Measurements from ENCODE around the gene SMURF1.

The SMURF1 gene

DNA sequence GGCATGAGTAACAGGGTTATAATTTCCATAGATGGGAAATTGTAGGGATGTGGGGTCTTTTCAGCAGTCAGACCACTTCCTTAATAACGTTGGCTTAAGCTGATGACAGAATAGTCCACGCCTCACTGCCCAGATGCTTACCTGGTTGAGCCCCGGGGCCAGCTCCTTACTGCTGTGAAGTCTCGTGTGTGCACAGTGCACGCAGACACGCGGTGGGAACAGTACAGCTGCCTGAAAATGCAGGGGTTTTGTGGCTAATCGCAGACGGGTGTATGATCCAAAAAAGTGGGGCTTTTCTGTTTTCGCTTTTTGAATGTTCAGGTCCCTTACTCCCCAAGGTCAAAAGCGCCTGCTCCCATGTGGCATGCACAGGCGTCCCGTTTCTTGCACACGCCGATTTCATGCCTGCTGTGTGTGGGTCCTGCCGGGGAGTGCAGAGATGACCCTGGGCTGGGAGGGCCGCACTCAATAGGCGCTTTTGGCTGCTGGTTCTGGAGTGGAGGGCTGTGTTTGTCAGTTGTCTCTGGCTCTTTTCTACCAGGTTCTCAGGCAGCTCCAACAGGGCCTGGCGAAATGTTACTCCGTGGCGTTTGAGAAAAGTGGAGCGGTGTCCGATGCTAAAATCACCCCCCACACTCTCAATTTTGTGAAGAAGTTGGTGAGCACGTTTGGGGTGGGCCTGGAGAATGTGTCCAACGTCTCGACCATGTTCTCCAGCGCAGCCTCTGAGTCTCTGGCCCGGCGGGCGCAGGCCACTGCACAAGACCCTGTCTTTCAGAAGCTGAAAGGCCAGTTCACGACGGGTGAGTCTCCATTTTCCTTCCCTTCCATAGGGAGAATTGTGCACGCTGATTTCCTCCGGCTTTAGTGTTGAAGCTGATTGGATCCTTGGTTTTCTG, 149.6 kb downstream of the SMURF1 start:
- FAIRE-seq (no peak), DNase-seq (ENCODE audit: insufficient read length, low spot score) (no peak)
- no peak for TF ChIP-seq POLR2A (IDR thresholded peaks at IDR 0.05; ENCODE audit: low read depth, low read length)
- no peak for TF ChIP-seq POLR2AphosphoS5 (IDR thresholded peaks at IDR 0.05; ENCODE audit: low read depth, low read length)
- no peak for TF ChIP-seq SPI1 (IDR thresholded peaks at IDR 0.05; ENCODE audit: low read depth, low read length)

DNA sequence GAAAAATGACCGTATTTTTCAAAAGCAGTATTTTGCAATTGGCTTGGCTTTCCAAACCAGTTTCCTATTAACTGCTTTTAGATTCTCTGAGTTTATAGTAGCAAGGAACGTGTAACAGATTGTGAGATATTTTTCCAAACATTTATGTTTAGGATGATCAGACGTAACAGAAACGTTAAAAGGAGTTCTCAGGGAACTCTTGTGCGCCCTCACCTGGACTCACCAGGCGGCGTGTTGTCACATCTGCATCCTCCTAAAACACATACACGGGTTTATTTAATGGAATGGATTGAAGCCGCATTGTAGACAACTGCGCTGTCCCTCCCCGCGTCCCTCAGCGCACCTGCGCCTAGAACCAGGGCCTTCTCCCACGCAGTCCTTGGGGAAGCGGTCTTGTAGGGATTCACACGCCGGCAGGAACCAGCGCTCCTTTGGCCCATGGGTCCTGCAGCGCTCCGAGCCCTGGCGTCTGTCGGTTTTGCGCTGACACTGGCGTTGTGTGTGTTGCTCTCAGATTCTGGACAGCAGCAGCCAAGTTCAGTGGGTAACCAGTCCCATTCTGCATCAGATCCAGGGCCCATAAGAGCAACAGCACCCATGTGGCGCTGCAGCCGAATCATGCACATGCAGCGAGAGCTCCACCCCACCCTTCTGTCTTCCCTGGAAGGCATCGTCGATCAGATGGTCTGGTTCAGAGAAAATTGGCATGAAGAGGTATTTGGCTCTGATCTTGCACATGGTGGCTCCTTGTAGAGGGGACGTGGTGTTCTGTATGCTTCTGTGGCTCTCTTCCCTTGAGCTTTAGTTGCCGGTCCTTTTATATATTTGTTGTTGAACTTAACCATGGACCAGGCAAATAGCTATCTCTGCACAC, 150.6 kb downstream of the SMURF1 start:
- no peak for TF ChIP-seq TAF1 (IDR thresholded peaks at IDR 0.05; ENCODE audit: low read depth, low read length)
- no peak for TF ChIP-seq POLR2A (IDR thresholded peaks at IDR 0.05; ENCODE audit: low read depth, low read length)
- TF ChIP-seq POU2F2 (IDR thresholded peaks at IDR 0.05; ENCODE audit: low read depth, low read length) = no peak
- no peak for TF ChIP-seq SPI1 (IDR thresholded peaks at IDR 0.05; ENCODE audit: low read depth, low read length)
- TF ChIP-seq PAX5 (IDR thresholded peaks at IDR 0.05; ENCODE audit: insufficient read depth, low read length, severe bottlenecking) = no peak
- TF ChIP-seq POLR2AphosphoS5 (IDR thresholded peaks at IDR 0.05; ENCODE audit: low read depth, low read length) = no peak
- no peak for FAIRE-seq
- no peak for DNase-seq (ENCODE audit: insufficient read length, low spot score)

- TF ChIP-seq TAF1 (IDR thresholded peaks at IDR 0.05; ENCODE audit: low read depth, low read length) = no peak
- TF ChIP-seq POU2F2 (IDR thresholded peaks at IDR 0.05; ENCODE audit: low read depth, low read length) = no peak
- TF ChIP-seq POLR2AphosphoS5 (IDR thresholded peaks at IDR 0.05; ENCODE audit: low read depth, low read length) = no peak
- no peak for TF ChIP-seq SPI1 (IDR thresholded peaks at IDR 0.05; ENCODE audit: low read depth, low read length)
- TF ChIP-seq POLR2A (IDR thresholded peaks at IDR 0.05; ENCODE audit: low read depth, low read length) = no peak
- no peak for TF ChIP-seq PAX5 (IDR thresholded peaks at IDR 0.05; ENCODE audit: insufficient read depth, low read length, severe bottlenecking)
- FAIRE-seq = no peak
- no peak for DNase-seq (ENCODE audit: insufficient read length, low spot score)
Observed at GRCh38 chr7:98992076-98992475, 151.8 kb downstream of the SMURF1 start.

DNA sequence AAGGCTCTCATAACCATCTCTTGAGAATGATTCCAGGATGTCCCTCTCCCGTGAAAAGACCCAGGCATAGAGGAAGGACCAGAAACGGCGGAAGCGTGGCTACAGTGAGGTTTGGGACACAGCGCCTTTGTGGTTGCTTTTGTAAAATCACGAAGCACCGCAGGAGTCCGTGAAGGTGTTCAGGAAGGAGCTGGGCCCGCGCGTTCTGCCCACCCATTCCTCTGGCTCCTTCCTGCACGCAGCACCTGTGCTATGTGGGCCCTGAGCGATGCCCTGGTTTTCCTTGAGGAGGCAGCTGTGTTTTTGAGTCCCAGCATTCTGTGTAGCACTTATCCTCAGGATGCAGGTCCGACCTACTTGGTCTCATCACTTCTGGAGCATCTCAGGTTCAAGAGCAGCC, 152.8 kb downstream of the SMURF1 start:
- FAIRE-seq (no peak), DNase-seq (ENCODE audit: insufficient read length, low spot score) (no peak)
- TF ChIP-seq SPI1 (IDR thresholded peaks at IDR 0.05; ENCODE audit: low read depth, low read length) (no peak), TAF1 (IDR thresholded peaks at IDR 0.05; ENCODE audit: low read depth, low read length) (no peak), POLR2AphosphoS5 (IDR thresholded peaks at IDR 0.05; ENCODE audit: low read depth, low read length) (no peak), POU2F2 (IDR thresholded peaks at IDR 0.05; ENCODE audit: low read depth, low read length) (no peak), PAX5 (IDR thresholded peaks at IDR 0.05; ENCODE audit: insufficient read depth, low read length, severe bottlenecking) (no peak)

GRCh38 chr7:98990356-98990755, 153.6 kb downstream of the SMURF1 start:
- FAIRE-seq (no peak), DNase-seq (ENCODE audit: insufficient read length, low spot score) (no peak)
- no peak for TF ChIP-seq POLR2AphosphoS5 (IDR thresholded peaks at IDR 0.05; ENCODE audit: low read depth, low read length)
- TF ChIP-seq POLR2A (IDR thresholded peaks at IDR 0.05; ENCODE audit: low read depth, low read length) = no peak
- no peak for TF ChIP-seq PAX5 (IDR thresholded peaks at IDR 0.05; ENCODE audit: insufficient read depth, low read length, severe bottlenecking)
- no peak for TF ChIP-seq TAF1 (IDR thresholded peaks at IDR 0.05; ENCODE audit: low read depth, low read length)
- no peak for TF ChIP-seq POU2F2 (IDR thresholded peaks at IDR 0.05; ENCODE audit: low read depth, low read length)
- no peak for TF ChIP-seq SPI1 (IDR thresholded peaks at IDR 0.05; ENCODE audit: low read depth, low read length)

DNA sequence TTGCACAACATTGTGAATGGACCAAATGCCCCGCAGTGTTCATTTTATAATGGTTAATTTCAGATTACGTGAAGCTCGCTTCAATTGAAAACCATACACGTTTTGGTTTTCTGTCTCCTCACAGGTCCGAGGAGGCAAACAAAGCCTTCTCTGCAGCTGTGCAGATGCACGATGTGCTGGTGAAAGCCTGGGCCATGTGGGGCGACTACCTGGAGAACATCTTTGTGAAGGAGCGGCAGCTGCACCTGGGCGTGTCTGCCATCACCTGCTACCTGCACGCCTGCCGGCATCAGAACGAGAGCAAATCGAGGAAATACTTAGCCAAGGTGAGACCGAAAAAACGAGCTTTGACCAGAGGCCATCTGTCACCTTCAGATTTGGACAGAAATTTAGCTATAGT, 155.3 kb downstream of the SMURF1 start:
- no peak for TF ChIP-seq TAF1 (IDR thresholded peaks at IDR 0.05; ENCODE audit: low read depth, low read length)
- no peak for TF ChIP-seq POU2F2 (IDR thresholded peaks at IDR 0.05; ENCODE audit: low read depth, low read length)
- no peak for TF ChIP-seq SPI1 (IDR thresholded peaks at IDR 0.05; ENCODE audit: low read depth, low read length)
- no peak for TF ChIP-seq POLR2AphosphoS5 (IDR thresholded peaks at IDR 0.05; ENCODE audit: low read depth, low read length)
- TF ChIP-seq POLR2A (IDR thresholded peaks at IDR 0.05; ENCODE audit: low read depth, low read length) = no peak
- no peak for TF ChIP-seq PAX5 (IDR thresholded peaks at IDR 0.05; ENCODE audit: insufficient read depth, low read length, severe bottlenecking)
- FAIRE-seq = no peak
- no peak for DNase-seq (ENCODE audit: insufficient read length, low spot score)

- no peak for DNase-seq (ENCODE audit: insufficient read length, low spot score)
- TF ChIP-seq SPI1 (IDR thresholded peaks at IDR 0.05; ENCODE audit: low read depth, low read length) (no peak), PAX5 (IDR thresholded peaks at IDR 0.05; ENCODE audit: insufficient read depth, low read length, severe bottlenecking) (no peak), POLR2A (IDR thresholded peaks at IDR 0.05; ENCODE audit: low read depth, low read length) (no peak), POLR2AphosphoS5 (IDR thresholded peaks at IDR 0.05; ENCODE audit: low read depth, low read length) (no peak), POU2F2 (IDR thresholded peaks at IDR 0.05; ENCODE audit: low read depth, low read length) (no peak), TAF1 (IDR thresholded peaks at IDR 0.05; ENCODE audit: low read depth, low read length) (no peak)
- FAIRE-seq = peak; percentile 31
Observed at GRCh38 chr7:98985945-98986344, 158.0 kb downstream of the SMURF1 start.

GRCh38 chr7:98985406-98985805, 158.5 kb downstream of the SMURF1 start:
- no peak for TF ChIP-seq POLR2AphosphoS5 (IDR thresholded peaks at IDR 0.05; ENCODE audit: low read depth, low read length)
- TF ChIP-seq PAX5 (IDR thresholded peaks at IDR 0.05; ENCODE audit: insufficient read depth, low read length, severe bottlenecking) = no peak
- TF ChIP-seq POLR2A (IDR thresholded peaks at IDR 0.05; ENCODE audit: low read depth, low read length) = no peak
- TF ChIP-seq TAF1 (IDR thresholded peaks at IDR 0.05; ENCODE audit: low read depth, low read length) = no peak
- TF ChIP-seq SPI1 (IDR thresholded peaks at IDR 0.05; ENCODE audit: low read depth, low read length) = no peak
- TF ChIP-seq POU2F2 (IDR thresholded peaks at IDR 0.05; ENCODE audit: low read depth, low read length) = no peak
- FAIRE-seq (peak; percentile 56), DNase-seq (ENCODE audit: insufficient read length, low spot score) (no peak)

DNA sequence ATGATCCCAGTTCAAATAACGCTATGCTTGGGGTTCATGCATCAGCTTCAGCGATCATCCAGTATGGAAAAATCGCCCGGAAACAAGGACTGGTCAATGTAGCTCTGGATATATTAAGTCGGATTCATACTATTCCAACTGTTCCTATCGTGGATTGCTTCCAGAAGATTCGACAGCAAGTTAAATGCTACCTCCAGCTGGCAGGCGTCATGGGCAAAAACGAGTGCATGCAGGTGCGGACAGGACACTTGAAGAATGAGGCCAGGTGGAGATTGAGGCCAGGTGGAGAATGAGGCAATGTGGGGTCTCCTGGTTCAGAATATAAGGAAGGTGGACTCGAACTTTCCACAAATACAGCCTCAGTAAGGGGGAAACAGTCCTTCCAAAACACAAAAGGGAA, 159.8 kb downstream of the SMURF1 start:
- TF ChIP-seq POLR2A (IDR thresholded peaks at IDR 0.05; ENCODE audit: low read depth, low read length) = no peak
- TF ChIP-seq POU2F2 (IDR thresholded peaks at IDR 0.05; ENCODE audit: low read depth, low read length) = no peak
- no peak for TF ChIP-seq SPI1 (IDR thresholded peaks at IDR 0.05; ENCODE audit: low read depth, low read length)
- no peak for TF ChIP-seq POLR2AphosphoS5 (IDR thresholded peaks at IDR 0.05; ENCODE audit: low read depth, low read length)
- no peak for TF ChIP-seq PAX5 (IDR thresholded peaks at IDR 0.05; ENCODE audit: insufficient read depth, low read length, severe bottlenecking)
- no peak for TF ChIP-seq TAF1 (IDR thresholded peaks at IDR 0.05; ENCODE audit: low read depth, low read length)
- FAIRE-seq (no peak), DNase-seq (ENCODE audit: insufficient read length, low spot score) (no peak)

All from GM12891 (cell line).